LNCaP clone FGC (cell line): ENCODE measurements around the gene UBE3B.
"Not testable (repeated sequence)": the region's sequence is repeated elsewhere in the genome, so short reads cannot be mapped to it uniquely, and the experiment has no call there.

Experiments used
- DNase-seq: peaks from one replicate; pipeline ENCODE4 v3.0.0-alpha.2; 2011; ENCODE audit warnings: low read depth
- H3K4me3 ChIP-seq: 2 replicates; pipeline ENCODE4 v1.5.1; 2011; ENCODE audit warnings: mild to moderate bottlenecking, low read depth, low read length, control low read depth
- CTCF ChIP-seq: IDR thresholded peaks from 2 replicates; pipeline ENCODE4 v1.5.1; 2012; ENCODE audit warnings: mild to moderate bottlenecking; ENCODE audit not compliant: control insufficient read depth, insufficient read depth; ENCODE audit errors: extremely low read depth

The UBE3B gene

GRCh38 chr12:109464642-109465351, 12.6 kb upstream of the UBE3B start:
- DNase-seq: no peak
- no peak for TF ChIP-seq CTCF
- H3K4me3 ChIP-seq: no peak overlapping the region

GRCh38 chr12:109466305-109466704, 11.1 kb upstream of the UBE3B start:
- no peak for TF ChIP-seq CTCF
- no peak overlapping the region for H3K4me3 ChIP-seq
- no peak for DNase-seq

GRCh38 chr12:109466821-109467220, 10.6 kb upstream of the UBE3B start:
- TF ChIP-seq CTCF: no peak
- no peak overlapping the region for H3K4me3 ChIP-seq
- no peak for DNase-seq

GRCh38 chr12:109467978-109468676, 9.3 kb upstream of the UBE3B start:
- no peak for TF ChIP-seq CTCF
- no peak for DNase-seq
- no peak overlapping the region for H3K4me3 ChIP-seq

- no peak for DNase-seq
- no peak overlapping the region for H3K4me3 ChIP-seq
- no peak for TF ChIP-seq CTCF
Observed at GRCh38 chr12:109469517-109469916, 7.9 kb upstream of the UBE3B start.

- no peak overlapping the region for H3K4me3 ChIP-seq
- no peak for TF ChIP-seq CTCF
- DNase-seq: no peak
Observed at GRCh38 chr12:109473006-109473405, 4.4 kb upstream of the UBE3B start.

- H3K4me3 ChIP-seq, DNase-seq: not testable (repeated sequence)
Observed at GRCh38 chr12:109473526-109474270, 3.7 kb upstream of the UBE3B start.
